IPS DF 4.7 (cell line): Measurements from ENCODE around the gene PCDH12.

ENCODE experiments used
- DNase-seq: peaks from one replicate; pipeline ENCODE4 v3.0.0-alpha.2; 2013; ENCODE audit warnings: low spot score; ENCODE audit errors: extremely low read depth

The PCDH12 gene

DNA sequence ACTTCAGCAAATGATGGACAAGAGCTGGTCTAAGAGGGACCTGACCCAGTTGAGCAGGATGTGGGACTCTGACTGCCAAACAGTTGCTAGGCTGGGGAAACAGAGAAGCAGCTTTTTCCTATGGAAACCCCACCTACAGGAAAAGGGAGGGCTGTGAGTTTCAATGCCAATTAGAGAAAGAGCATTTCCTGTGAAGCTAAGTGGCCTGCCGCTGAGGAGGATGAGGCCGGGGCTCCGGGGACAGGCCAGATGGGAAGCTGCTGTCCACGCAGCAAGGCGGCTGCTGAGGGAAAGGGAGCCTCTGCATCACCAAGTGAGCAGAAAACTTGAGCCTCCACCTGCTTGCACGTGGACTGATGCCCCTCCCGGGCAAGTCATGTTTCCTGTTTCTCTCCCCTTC, at the start of gene PCDH12:
TSS of gene PCDH12 (minus strand) at position 90 of the 400 bp plus-strand sequence. CDS start 351 bp downstream, outside the sequence.
- no peak for DNase-seq

- no peak for DNase-seq
Measured at GRCh38 chr5:142007237-142007544, 49.2 kb upstream of the PCDH12 start.

DNA sequence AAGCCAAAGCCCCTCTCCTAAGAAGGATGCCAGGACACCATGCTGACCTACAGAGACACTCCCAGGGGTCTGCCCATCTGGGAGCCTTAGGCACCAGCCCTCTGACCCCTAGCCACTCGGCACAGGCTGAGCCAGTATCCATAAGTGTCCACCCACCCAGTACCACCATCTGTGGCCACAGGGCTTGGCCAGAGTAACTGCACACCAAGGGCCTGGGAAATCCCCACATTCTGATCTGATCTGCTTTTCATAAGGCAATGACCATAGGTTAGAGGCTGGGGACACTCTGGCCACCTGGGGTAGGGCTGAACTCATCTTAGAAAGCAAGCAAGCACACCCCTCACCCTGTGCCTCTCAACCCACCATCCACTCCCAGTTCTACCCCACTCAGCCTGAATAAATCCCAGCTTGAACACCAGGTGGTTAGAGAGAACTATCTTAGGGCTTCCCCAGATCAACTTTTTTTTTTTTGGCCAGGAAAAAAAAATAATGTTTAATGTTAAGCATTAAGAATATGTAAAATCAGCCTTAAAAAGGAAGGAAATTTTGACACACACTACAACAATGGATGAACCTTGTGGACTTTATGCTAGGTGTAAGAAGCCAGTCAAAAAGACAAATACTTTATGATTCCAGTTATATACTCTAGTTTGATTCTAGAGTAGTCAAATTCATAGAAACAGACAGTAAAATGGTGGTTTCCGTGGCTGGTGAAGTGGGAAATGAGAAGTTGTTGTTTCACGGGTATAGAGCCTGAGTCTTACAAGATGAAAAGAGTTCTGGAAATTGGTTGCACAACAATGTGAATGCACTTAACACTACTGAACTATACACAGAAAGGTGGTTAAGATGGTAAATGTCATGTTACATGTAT, 48.6 kb upstream of the PCDH12 start:
- DNase-seq = no peak

DNA sequence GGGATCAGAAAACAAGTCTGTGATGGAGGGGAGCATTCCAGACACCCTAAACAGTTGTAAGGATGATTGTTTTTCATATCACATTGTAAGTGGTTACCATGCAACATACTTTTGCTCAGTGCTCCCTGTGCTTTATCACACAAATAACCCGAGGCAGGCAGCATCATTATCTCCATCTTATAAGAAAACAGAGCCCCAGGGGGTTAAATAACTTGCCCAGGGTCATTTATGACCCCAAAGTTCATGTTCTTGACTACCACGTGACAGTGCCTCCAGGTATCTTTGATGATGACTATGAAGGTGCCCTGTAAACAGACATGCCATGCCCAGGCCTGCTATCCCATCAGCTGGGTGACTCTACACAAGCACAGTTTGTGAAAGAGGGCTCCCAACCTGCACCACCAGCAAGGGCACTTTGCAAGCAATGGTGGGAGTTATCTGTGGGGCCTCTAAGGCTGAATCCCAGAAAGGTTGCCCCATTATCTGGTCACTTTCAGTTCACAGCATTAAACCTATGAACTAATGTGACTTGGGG, 45.3 kb upstream of the PCDH12 start:
- DNase-seq = no peak

GRCh38 chr5:142000704-142001484, 42.9 kb upstream of the PCDH12 start:
- no peak for DNase-seq

GRCh38 chr5:142000173-142000572, 42.2 kb upstream of the PCDH12 start:
- no peak for DNase-seq

- no peak for DNase-seq
Measured at GRCh38 chr5:141997358-141997960, 39.5 kb upstream of the PCDH12 start.

- DNase-seq = no peak
Measured at GRCh38 chr5:141995656-141996055, 37.7 kb upstream of the PCDH12 start.

DNA sequence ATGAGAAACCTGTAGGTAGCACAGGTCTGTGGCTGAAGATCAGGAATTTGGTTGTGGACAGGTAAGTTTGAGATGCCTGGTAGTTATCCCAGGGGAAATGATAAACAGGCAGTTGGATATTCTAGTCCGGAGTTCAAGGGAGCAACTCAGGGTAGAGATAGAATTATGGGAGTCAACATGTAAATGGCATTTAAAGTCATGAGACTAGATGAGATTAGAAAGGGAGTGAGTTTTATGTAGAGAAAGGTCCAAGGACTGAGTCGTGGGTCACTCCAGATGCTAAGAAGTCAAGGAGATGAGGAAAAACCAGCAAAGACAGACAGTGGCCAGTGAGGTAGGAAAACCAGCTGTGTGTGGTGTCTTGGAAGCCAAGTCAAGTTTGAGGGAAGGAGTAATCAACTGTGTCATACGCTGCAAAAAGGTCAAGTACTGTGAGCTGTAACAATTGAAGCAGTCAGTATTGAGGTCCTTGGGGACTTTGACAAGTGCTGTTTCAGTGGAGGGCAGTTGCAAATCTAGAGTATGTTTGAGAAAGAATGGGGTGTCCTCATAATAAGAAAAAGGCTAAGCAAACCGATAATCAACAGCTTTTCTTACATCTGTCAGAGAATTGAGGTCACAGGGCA, 36.6 kb upstream of the PCDH12 start:
- no peak for DNase-seq

DNA sequence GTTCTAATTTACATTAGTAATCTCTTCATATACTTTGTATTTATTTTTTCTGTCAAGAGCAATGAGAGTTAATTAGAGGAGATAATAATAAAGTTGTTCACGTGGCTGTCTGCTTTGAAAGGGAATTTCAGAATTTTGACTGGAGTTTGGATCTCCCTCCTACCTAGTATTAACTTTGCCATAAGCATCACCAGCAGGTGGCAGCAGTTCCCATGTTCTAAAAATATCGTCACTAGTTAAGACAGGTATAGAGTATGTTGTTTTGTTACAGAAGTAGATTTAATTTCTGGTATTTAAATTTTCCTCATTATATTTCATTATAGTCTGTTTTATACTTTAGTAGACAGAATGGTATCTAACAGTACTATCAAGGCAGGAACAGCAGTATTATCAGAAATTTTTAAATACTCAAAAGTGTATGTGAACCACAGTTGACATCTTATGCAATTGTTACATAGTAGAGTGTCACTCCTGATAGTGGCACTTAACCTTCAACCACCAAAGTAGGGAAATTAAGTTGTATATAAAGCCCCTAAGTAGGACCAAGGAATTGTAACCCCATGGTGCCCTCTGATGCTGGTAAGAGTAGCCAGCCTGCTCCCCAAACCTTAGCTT, 34.5 kb upstream of the PCDH12 start:
- DNase-seq = no peak

GRCh38 chr5:141989720-141990119, 31.7 kb upstream of the PCDH12 start:
- DNase-seq = no peak

DNA sequence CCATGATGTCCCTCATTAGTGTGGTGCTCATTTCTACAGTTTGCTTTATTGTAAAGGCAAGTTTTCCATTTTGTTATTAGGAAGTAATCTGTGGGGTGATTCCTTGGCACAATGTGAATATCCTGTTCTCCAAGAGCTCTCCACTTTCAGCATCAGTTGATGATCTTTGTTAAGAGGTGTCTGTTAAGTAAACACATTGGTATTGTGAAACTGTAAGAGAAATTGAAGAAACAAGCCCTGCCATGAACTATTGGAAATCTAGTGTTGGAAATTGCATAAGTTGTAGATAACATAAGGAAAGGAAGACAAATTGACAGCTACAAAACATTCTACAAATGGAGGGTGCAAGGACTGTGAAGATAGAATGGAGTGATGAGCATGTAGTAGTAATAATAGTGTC, 28.1 kb upstream of the PCDH12 start:
- DNase-seq = no peak

- no peak for DNase-seq
Measured at GRCh38 chr5:141982626-141983025, 24.6 kb upstream of the PCDH12 start.

DNA sequence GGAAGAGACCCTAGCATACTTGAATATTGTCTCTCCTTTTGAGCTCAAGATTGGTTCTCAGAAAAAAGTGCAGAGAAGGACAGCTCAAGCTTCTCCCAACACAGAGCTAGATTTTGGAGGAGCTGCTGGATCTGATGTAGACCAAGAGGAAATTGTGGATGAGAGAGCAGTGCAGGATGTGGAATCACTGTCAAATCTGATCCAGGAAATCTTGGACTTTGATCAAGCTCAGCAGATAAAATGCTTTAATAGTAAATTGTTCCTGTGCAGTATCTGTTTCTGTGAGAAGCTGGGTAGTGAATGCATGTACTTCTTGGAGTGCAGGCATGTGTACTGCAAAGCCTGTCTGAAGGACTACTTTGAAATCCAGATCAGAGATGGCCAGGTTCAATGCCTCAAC, 20.4 kb upstream of the PCDH12 start:
- DNase-seq = no peak

DNA sequence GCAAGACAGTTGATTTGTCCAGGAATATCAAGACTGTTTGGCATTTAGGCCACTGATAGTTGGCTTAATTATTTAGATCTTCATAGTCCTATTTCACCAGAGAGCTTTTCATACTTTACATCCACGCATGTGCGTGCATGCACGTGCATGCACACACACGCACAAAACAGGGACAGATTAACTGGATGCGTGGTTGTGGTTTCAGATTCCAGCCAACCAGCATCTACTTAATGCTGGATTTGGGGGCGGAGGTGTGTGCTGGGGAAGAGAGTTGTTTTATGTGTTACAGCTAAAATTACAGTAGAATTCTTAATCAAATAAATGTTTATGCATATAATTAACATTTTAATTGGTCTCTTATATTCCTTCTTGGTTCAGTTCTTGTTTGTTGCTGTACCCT, 18.2 kb upstream of the PCDH12 start:
- no peak for DNase-seq

DNA sequence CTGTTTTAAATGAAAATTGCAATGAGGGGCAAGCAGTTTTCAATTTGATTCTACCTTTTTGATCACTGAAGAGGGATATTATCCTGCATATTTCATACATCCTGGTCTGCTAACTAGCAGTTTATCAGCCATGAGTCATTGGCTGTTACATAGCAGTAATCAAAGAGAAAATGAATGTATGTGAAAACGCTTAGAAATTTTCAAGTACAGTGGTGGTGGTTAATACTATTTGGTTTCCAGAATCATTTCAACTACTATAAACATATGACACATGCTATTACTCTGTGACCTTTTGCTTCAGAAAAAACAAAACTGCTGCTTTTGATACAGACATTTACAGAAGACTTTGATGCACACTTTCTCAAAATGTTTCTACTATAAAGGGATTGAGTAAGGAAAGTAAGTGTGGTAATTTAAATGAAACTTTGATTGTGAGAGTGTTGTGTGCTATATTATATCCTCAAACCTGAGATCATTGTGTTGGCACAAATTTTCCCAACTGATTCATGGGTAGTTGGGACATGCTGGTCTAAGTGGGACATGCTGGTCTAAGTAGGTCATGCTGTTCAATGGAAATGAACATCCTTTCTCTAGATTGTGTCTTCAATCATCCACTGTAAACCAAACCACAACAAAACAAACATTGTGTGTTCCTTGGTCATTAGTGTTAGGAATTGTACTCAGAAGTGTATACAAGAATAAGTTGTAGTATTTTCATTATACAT, 16.0 kb upstream of the PCDH12 start:
- DNase-seq = no peak

GRCh38 chr5:141969783-141970771, 12.1 kb upstream of the PCDH12 start:
- DNase-seq = no peak

DNA sequence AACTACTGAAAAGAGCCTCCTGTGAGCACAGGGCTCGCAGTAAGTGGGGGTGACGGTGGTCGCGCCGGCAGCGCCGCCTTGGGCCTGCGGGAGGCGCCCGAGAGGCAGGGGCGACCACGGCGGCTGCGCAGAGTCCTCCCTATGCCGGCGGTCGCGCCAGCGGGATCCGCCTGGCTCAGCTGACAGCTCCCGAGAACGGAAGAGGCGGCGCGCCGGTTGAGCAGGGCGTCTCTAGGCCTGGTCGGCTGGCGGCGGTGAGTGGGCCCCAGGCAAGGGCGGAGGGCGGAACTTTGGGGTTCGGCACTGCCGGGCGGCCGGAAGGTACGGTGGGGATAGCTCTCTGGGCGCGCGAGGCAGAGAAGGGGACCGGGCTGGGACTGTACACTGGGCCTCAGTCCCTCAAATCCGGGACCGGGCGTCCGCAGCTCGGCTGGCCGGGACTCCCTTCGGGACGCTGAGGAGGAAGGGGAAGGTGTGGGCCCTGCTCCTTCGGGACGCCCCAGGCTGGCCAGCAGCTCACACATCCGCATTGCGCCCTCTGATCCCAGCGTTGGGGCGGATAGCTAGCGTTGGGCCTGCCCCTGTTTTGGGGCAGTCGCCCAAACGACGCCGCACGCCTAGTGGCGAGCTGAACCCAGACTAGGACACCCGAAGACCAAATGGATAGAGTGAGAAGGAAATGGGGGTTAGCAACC, 11.1 kb upstream of the PCDH12 start, which contains the start of gene RNF14:
TSS of gene RNF14 (plus strand) at position 192 of the 695 bp plus-strand sequence. CDS start 4,484 bp downstream, outside the sequence.
- no peak for DNase-seq

- no peak for DNase-seq
Measured at GRCh38 chr5:141966963-141967333, 8.9 kb upstream of the PCDH12 start.
